ENCODE data around the gene RELCH.

Gene RELCH

DNA sequence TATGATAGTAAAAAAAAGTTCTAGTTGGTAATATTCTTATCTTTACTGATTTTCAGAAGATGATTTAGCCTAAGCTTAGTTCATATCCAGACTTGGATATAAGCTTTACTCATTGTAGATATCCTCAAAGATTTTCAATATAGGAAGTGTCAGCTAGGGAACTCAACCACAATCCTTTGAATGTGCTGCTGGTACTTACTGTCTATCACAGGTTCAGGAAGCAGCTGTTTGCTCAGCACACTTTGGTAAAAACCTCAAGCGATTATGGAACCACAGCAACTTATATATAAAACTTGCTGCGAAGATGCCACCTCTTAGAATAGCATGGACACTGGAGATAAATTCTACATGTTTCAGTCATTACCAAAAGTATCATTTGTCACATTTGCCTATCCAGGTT, 77.9 kb downstream of the RELCH start:
- H3K79me2 ChIP-seq (ENCODE audit: control insufficient read depth, low read length) = no peaks in the 10 kb centered on the region
- H3F3A ChIP-seq (ENCODE audit: control insufficient read depth, insufficient read depth) = no peaks in the 10 kb centered on the region
- H3K27me3 ChIP-seq (ENCODE audit: control insufficient read depth, low read length) = no peaks in the 10 kb centered on the region
- H3K9me3 ChIP-seq (ENCODE audit: control insufficient read depth, insufficient read depth, low read length) = no peaks in the 10 kb centered on the region
- H3K4me1 ChIP-seq (ENCODE audit: control insufficient read depth, low read length) = no peaks in the 10 kb centered on the region
- no peaks in the 10 kb centered on the region for H4K20me1 ChIP-seq (ENCODE audit: control insufficient read depth, insufficient read depth, low read depth, low read length)
- no peaks in the 10 kb centered on the region for H3K9me2 ChIP-seq (replicated peaks; ENCODE audit: control insufficient read depth, low read length)
- no peak overlapping the region for H3K4me2 ChIP-seq (ENCODE audit: low read length)
- H3K4me3 ChIP-seq (ENCODE audit: low read length) = no peak overlapping the region
- H3K27ac ChIP-seq (ENCODE audit: low read depth, low read length) = no peak overlapping the region
- TF ChIP-seq EZH2phosphoT487 (IDR thresholded peaks at IDR 0.05; ENCODE audit: borderline replicate concordance, low read length) = no peak
- TF ChIP-seq, protein P1, sequence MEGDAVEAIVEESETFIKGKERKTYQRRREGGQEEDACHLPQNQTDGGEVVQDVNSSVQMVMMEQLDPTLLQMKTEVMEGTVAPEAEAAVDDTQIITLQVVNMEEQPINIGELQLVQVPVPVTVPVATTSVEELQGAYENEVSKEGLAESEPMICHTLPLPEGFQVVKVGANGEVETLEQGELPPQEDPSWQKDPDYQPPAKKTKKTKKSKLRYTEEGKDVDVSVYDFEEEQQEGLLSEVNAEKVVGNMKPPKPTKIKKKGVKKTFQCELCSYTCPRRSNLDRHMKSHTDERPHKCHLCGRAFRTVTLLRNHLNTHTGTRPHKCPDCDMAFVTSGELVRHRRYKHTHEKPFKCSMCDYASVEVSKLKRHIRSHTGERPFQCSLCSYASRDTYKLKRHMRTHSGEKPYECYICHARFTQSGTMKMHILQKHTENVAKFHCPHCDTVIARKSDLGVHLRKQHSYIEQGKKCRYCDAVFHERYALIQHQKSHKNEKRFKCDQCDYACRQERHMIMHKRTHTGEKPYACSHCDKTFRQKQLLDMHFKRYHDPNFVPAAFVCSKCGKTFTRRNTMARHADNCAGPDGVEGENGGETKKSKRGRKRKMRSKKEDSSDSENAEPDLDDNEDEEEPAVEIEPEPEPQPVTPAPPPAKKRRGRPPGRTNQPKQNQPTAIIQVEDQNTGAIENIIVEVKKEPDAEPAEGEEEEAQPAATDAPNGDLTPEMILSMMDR (IDR thresholded peaks at IDR 0.05; ENCODE audit: low read depth, low read length, poor library complexity, severe bottlenecking) = no peak
- H3K36me3 ChIP-seq (ENCODE audit: control insufficient read depth, low read length) = peaks cover 65% of the 10 kb centered on the region

DNA sequence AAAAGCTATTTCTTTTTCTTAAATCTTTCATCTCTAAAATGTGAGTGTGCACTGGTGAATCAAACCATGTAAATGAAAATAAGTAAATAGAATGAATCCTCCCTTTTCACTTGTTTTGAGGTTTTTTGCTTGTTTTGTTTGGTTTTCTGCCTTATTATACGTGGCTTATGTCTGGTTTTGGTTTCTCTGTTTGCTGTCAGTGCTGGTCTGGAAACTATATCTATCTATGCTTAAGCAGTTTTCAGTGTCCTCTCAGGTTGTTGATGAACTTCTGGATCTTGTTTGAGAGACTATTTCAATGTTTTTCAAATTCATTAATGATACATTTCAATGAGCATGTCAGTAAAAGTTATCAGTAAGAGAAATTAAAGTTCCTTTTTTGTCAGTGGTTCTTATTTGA, 90.0 kb downstream of the RELCH start:
- Histone ChIP-seq H3K9me3 (ENCODE audit: control insufficient read depth, insufficient read depth, low read length) (no peaks in the 10 kb centered on the region), H3K79me2 (ENCODE audit: control insufficient read depth, low read length) (no peaks in the 10 kb centered on the region), H3K9me2 (replicated peaks; ENCODE audit: control insufficient read depth, low read length) (no peaks in the 10 kb centered on the region), H3K27ac (ENCODE audit: low read depth, low read length) (no peak overlapping the region), H4K20me1 (ENCODE audit: control insufficient read depth, insufficient read depth, low read depth, low read length) (no peaks in the 10 kb centered on the region), H3K4me1 (ENCODE audit: control insufficient read depth, low read length) (no peaks in the 10 kb centered on the region; the same call in 1 of the 2 replicates), H3K27me3 (ENCODE audit: control insufficient read depth, low read length) (no peaks in the 10 kb centered on the region), H3K36me3 (ENCODE audit: control insufficient read depth, low read length) (peaks cover 49% of the 10 kb centered on the region), H3F3A (ENCODE audit: control insufficient read depth, insufficient read depth) (no peaks in the 10 kb centered on the region), H3K4me2 (ENCODE audit: low read length) (no peak overlapping the region), H3K4me3 (ENCODE audit: low read length) (no peak overlapping the region)
- no peak for TF ChIP-seq EZH2phosphoT487 (IDR thresholded peaks at IDR 0.05; ENCODE audit: borderline replicate concordance, low read length)
- TF ChIP-seq, protein P1 (IDR thresholded peaks at IDR 0.05; ENCODE audit: low read depth, low read length, poor library complexity, severe bottlenecking) = no peak

DNA sequence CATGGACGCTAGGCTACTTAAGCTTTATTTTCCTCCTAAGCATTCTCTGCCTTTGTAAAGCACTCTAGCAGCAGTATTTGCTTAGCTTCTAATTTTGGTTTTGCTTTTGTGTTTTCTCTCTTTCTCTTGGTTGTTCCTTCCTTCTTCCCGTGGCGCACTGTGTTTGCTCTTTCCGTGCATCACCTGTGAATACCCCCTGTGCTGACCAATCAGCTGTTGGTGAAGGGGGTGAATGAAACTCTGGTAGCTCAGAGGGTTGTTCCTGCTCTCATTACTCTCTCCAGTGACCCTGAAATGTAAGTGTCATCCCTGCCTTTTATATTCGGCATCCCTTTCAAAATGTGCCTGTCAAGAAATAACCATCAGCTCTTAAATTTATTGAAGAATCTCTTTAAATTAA, 92.5 kb downstream of the RELCH start:
- no peak overlapping the region for H3K4me3 ChIP-seq (ENCODE audit: low read length)
- H3K36me3 ChIP-seq (ENCODE audit: control insufficient read depth, low read length) = peaks cover 52% of the 10 kb centered on the region
- no peaks in the 10 kb centered on the region for H3K79me2 ChIP-seq (ENCODE audit: control insufficient read depth, low read length)
- TF ChIP-seq EZH2phosphoT487 (IDR thresholded peaks at IDR 0.05; ENCODE audit: borderline replicate concordance, low read length) = no peak
- TF ChIP-seq, protein P1 (IDR thresholded peaks at IDR 0.05; ENCODE audit: low read depth, low read length, poor library complexity, severe bottlenecking) = no peak
- H3K27me3 ChIP-seq (ENCODE audit: control insufficient read depth, low read length) = no peaks in the 10 kb centered on the region
- no peaks in the 10 kb centered on the region for H3K9me3 ChIP-seq (ENCODE audit: control insufficient read depth, insufficient read depth, low read length)
- H4K20me1 ChIP-seq (ENCODE audit: control insufficient read depth, insufficient read depth, low read depth, low read length) = no peaks in the 10 kb centered on the region
- H3K9me2 ChIP-seq (replicated peaks; ENCODE audit: control insufficient read depth, low read length) = no peaks in the 10 kb centered on the region
- H3K4me2 ChIP-seq (ENCODE audit: low read length) = no peak overlapping the region
- no peaks in the 10 kb centered on the region for H3F3A ChIP-seq (ENCODE audit: control insufficient read depth, insufficient read depth)
- H3K27ac ChIP-seq (ENCODE audit: low read depth, low read length) = no peak overlapping the region
- H3K4me1 ChIP-seq (ENCODE audit: control insufficient read depth, low read length) = no peaks in the 10 kb centered on the region

DNA sequence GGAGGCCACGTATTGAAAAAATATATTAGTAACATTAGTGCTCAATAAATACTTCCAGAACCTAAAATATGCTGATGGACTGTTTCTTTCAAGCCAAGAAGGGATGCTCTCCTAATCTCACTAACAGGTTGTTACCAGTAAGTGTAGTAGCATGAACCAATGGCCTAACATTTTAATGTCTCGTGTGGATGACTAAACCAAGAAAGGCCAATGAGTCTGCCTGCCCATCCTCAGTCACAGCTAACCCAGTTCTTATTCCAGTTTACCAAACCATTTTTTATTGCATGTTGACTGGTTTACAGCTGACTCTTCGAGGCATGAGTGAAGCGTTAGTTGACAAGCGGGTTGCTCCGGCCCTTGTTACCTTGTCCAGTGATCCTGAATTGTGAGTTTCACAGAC, 93.0 kb downstream of the RELCH start:
- Histone ChIP-seq H4K20me1 (ENCODE audit: control insufficient read depth, insufficient read depth, low read depth, low read length) (no peaks in the 10 kb centered on the region), H3K36me3 (ENCODE audit: control insufficient read depth, low read length) (peaks cover 50% of the 10 kb centered on the region), H3F3A (ENCODE audit: control insufficient read depth, insufficient read depth) (no peaks in the 10 kb centered on the region), H3K9me3 (ENCODE audit: control insufficient read depth, insufficient read depth, low read length) (no peaks in the 10 kb centered on the region), H3K4me1 (ENCODE audit: control insufficient read depth, low read length) (no peaks in the 10 kb centered on the region), H3K27me3 (ENCODE audit: control insufficient read depth, low read length) (no peaks in the 10 kb centered on the region), H3K4me3 (ENCODE audit: low read length) (no peak overlapping the region), H3K79me2 (ENCODE audit: control insufficient read depth, low read length) (no peaks in the 10 kb centered on the region), H3K4me2 (ENCODE audit: low read length) (no peak overlapping the region), H3K27ac (ENCODE audit: low read depth, low read length) (no peak overlapping the region), H3K9me2 (replicated peaks; ENCODE audit: control insufficient read depth, low read length) (no peaks in the 10 kb centered on the region)
- TF ChIP-seq, protein P1 (IDR thresholded peaks at IDR 0.05; ENCODE audit: low read depth, low read length, poor library complexity, severe bottlenecking) = no peak
- no peak for TF ChIP-seq EZH2phosphoT487 (IDR thresholded peaks at IDR 0.05; ENCODE audit: borderline replicate concordance, low read length)

Measured in DOHH2 (cell line).